HG03175 (cell line): ENCODE measurements around the gene KIAA1549.

Experiments
- ATAC-seq: cut with Tn5 transposase; IDR thresholded peaks from one replicate; pipeline ENCODE4 v1.9.1; 2021; ENCODE audit warnings: mild to moderate bottlenecking, moderate library complexity; ENCODE audit not compliant: unreplicated experiment

Gene KIAA1549

GRCh38 chr7:138886501-138886917, 94.7 kb downstream of the KIAA1549 start:
- ATAC-seq: peak; percentile 92

- ATAC-seq: no peak
These were observed 95.6 kb downstream of the KIAA1549 start for GRCh38 chr7:138885383-138886147.

- ATAC-seq: no peak
These were observed 98.9 kb downstream of the KIAA1549 start for GRCh38 chr7:138882249-138882648.

- no peak for ATAC-seq
These were observed 99.5 kb downstream of the KIAA1549 start for GRCh38 chr7:138881579-138882188.

- ATAC-seq: no peak
These were observed 100.2 kb downstream of the KIAA1549 start for GRCh38 chr7:138880881-138881578.

- no peak for ATAC-seq
These were observed 101.8 kb downstream of the KIAA1549 start for GRCh38 chr7:138879356-138879755.

- no peak for ATAC-seq
These were observed 102.3 kb downstream of the KIAA1549 start for GRCh38 chr7:138878856-138879255.

GRCh38 chr7:138878051-138878450, 103.1 kb downstream of the KIAA1549 start:
- ATAC-seq: no peak

- no peak for ATAC-seq
These were observed 104.9 kb downstream of the KIAA1549 start for GRCh38 chr7:138876326-138876725.

GRCh38 chr7:138875794-138876193, 105.4 kb downstream of the KIAA1549 start:
- no peak for ATAC-seq

- no peak for ATAC-seq
These were observed 107.8 kb downstream of the KIAA1549 start for GRCh38 chr7:138873220-138873892.

GRCh38 chr7:138872576-138872975, 108.6 kb downstream of the KIAA1549 start:
- ATAC-seq: no peak

- ATAC-seq: no peak
These were observed 109.4 kb downstream of the KIAA1549 start for GRCh38 chr7:138871814-138872090.

- ATAC-seq: no peak
These were observed 110.0 kb downstream of the KIAA1549 start for GRCh38 chr7:138871065-138871813.

GRCh38 chr7:138869353-138869752, 111.8 kb downstream of the KIAA1549 start:
- ATAC-seq: no peak

GRCh38 chr7:138868711-138869110, 112.5 kb downstream of the KIAA1549 start:
- no peak for ATAC-seq

GRCh38 chr7:138867744-138868143, 113.4 kb downstream of the KIAA1549 start:
- no peak for ATAC-seq

GRCh38 chr7:138866353-138866752, 114.8 kb downstream of the KIAA1549 start:
- no peak for ATAC-seq

- peak; percentile 52 for ATAC-seq
These were observed 115.3 kb downstream of the KIAA1549 start for GRCh38 chr7:138865843-138866242.

- ATAC-seq: no peak
These were observed 116.5 kb downstream of the KIAA1549 start for GRCh38 chr7:138864667-138865066.

- no peak for ATAC-seq
These were observed 117.3 kb downstream of the KIAA1549 start for GRCh38 chr7:138863931-138864330.
